OCI-LY3 (cell line): ENCODE data around the gene CEP19.

Experiments used
- EZH2phosphoT487 ChIP-seq: fragments of 200-600 bp; shearing (Covaris generic); IDR thresholded peaks from 2 replicates; pipeline ENCODE4 v1.6.1; 2018; ENCODE audit warnings: antibody characterized with exemption, mixed run types, low read depth
- TF ChIP-seq, protein P1 (sequence below): fragments of 200-600, 300-600 bp; sonication (generic); IDR thresholded peaks from 2 replicates; pipeline ENCODE4 v1.5.1; 2014; ENCODE audit warnings: antibody characterized with exemption, low read length, low read depth

DNA sequence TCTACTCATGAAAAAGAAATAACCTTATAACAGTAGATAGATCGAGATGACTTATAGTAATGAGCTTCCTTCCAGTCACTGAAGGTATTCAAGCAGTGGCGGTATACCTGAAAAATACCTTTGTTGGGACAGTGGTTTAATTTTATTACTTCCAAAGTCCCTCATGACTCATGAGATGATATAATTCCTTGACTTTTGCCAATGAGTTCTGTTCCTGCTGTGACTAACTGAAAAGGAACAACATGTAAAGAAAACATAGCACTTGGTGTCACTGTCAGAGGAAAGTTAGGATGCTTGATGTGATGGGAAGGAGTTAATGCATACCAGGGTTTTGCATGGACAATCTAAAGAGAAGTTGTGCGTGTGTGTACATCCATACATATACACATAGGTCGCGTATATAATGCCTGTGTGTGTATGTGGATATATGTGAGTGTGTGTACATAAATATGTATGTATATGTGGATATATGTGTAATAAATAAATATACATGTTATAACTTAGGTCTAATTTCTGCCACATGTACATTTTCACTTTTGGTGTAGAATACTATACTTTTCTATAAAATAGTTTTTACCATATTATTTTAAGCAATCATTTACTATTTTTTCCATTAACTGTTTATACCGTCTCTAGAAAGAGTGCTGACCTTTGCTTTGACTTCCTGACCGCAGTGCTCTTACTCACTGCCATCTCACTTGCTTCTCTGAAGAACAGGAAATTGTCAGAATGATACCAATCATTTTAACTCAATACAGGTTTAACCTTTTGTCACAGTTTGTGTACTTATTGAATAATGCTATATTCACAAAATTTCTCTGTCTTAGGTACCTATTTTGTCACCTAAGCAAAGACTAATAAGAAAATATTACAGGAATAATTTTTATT lies 15.0 kb upstream of the CEP19 start:
- no peak for TF ChIP-seq EZH2phosphoT487
- TF ChIP-seq, protein P1, sequence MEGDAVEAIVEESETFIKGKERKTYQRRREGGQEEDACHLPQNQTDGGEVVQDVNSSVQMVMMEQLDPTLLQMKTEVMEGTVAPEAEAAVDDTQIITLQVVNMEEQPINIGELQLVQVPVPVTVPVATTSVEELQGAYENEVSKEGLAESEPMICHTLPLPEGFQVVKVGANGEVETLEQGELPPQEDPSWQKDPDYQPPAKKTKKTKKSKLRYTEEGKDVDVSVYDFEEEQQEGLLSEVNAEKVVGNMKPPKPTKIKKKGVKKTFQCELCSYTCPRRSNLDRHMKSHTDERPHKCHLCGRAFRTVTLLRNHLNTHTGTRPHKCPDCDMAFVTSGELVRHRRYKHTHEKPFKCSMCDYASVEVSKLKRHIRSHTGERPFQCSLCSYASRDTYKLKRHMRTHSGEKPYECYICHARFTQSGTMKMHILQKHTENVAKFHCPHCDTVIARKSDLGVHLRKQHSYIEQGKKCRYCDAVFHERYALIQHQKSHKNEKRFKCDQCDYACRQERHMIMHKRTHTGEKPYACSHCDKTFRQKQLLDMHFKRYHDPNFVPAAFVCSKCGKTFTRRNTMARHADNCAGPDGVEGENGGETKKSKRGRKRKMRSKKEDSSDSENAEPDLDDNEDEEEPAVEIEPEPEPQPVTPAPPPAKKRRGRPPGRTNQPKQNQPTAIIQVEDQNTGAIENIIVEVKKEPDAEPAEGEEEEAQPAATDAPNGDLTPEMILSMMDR = no peak
